Astrocyte of the spinal cord (primary cell): ENCODE data around the gene GABRG3.
"Not testable (repeated sequence)": the region's sequence is repeated elsewhere in the genome, so short reads cannot be mapped to it uniquely, and the experiment has no call there.

Experiments
- DNase-seq: peaks from one replicate; pipeline ENCODE4 v3.0.0; 2011; ENCODE audit warnings: low read depth, low spot score
- H3K4me3 ChIP-seq: 2 replicates; pipeline ENCODE4 v1.5.1; 2011; ENCODE audit warnings: low read depth, mild to moderate bottlenecking, low read length, moderate library complexity
- in situ Hi-C: cut with HindIII; loops from 2 replicates; pipeline ENCODE4 v1.10.0; 2017; ENCODE audit warnings: low sequenced_read_pairs
- TF ChIP-seq, protein P1 (sequence below): IDR thresholded peaks from 2 replicates; pipeline ENCODE4 v1.5.1; 2012; ENCODE audit warnings: low read depth, mild to moderate bottlenecking, low read length, inconsistent platforms

GABRG3 gene

DNA sequence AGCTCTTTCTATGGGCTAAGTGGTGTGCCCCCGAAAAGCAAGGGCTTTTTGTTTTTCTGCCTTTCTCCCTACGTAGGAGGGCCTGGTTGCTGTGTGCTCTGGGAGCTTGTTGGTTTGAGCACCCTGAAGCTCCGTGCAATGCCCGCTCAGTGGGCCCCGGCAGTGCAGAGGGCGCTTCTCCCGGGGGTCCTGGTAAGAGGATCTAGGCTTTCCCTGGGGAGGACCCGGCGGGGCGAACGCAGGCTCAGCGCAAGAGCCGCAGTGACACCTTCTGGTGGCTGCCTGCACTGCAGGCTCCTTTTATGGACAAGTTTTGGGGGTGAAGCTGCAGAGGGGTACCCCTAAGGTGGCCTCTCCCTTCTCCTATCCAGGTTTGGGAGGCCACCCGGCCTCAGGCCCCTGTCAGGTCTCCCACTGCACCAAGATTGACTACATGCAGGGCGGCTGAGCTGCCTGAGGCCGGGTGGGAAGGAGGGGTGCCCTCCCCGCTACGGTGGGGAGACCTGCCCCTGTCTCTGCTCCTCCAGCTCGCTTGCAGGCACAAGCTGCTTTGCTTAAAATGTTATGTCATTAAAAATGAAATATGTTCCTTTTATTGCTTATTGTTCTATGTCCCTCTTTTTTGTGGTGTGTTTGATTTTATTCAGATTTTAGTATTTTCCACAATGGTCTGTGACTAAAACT is 387.9 kb downstream of the GABRG3 start:
- peak; percentile 23 for DNase-seq
- H3K4me3 ChIP-seq = no peak overlapping the region
- TF ChIP-seq, protein P1, sequence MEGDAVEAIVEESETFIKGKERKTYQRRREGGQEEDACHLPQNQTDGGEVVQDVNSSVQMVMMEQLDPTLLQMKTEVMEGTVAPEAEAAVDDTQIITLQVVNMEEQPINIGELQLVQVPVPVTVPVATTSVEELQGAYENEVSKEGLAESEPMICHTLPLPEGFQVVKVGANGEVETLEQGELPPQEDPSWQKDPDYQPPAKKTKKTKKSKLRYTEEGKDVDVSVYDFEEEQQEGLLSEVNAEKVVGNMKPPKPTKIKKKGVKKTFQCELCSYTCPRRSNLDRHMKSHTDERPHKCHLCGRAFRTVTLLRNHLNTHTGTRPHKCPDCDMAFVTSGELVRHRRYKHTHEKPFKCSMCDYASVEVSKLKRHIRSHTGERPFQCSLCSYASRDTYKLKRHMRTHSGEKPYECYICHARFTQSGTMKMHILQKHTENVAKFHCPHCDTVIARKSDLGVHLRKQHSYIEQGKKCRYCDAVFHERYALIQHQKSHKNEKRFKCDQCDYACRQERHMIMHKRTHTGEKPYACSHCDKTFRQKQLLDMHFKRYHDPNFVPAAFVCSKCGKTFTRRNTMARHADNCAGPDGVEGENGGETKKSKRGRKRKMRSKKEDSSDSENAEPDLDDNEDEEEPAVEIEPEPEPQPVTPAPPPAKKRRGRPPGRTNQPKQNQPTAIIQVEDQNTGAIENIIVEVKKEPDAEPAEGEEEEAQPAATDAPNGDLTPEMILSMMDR = peak; percentile 92
- in situ Hi-C loops = no loop called here

DNA sequence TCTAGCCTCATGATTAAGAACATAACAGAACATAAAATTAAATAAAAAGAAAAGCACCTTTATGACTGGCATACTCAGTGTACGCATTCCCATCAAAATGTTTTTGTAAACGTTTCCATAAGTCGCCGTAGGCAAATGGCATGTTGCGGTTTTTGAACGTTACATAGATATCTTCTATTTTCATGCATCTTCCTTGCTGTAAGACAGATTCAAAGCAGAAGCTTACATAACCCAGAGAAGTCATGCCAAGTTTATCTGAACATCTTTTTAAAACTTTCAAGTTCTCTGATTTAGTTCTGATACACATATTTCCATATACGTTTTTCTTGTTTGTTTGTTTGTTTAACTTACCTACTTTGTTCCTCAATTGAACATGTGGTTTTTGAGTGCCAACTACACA is 388.6 kb downstream of the GABRG3 start:
- in situ Hi-C loops = no loop called here
- TF ChIP-seq, protein P1 = no peak
- DNase-seq = no peak
- H3K4me3 ChIP-seq = no peak overlapping the region

DNA sequence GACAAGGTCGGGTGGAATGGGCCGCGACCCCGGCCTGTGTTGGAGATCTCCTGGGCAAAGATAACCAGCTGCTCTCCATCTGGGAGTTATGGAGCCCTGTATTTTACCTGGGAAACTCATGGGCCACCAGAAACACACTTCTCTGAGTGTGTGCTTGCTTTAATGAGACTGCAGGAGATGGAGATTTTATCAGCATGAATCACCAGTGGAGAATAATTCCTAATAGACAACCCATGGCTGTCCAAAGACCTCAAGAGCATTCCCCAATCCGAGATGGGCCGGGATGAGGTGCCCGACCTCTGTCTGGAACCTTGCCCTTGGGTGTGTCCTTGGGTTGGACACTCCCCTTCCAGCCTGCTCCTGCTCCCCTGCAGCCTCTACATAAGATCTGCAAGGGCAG is 389.3 kb downstream of the GABRG3 start:
- no peak overlapping the region for H3K4me3 ChIP-seq
- in situ Hi-C loops = no loop called here
- DNase-seq = no peak
- TF ChIP-seq, protein P1 = no peak

DNA sequence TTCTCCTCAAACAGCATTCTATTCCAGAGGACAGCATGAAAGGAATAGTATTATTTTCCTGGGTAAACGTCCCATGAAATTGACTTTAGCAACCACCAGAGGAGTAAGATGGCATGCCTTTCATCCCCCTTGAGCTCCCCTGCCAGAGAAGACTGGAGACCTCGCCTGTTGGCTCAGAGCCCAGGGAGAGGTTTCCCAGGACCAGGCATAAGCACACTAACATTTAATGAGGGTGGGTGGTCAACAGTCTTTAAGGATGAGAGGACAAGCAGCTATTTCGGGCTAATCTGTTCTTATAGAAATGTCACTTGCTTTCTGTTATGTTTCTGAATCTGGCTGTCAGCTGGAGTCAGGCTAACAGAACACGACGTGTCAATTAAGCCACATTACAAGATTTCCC is 390.5 kb downstream of the GABRG3 start:
- DNase-seq = no peak
- no peak overlapping the region for H3K4me3 ChIP-seq
- TF ChIP-seq, protein P1 = no peak
- in situ Hi-C loops = no loop called here

DNA sequence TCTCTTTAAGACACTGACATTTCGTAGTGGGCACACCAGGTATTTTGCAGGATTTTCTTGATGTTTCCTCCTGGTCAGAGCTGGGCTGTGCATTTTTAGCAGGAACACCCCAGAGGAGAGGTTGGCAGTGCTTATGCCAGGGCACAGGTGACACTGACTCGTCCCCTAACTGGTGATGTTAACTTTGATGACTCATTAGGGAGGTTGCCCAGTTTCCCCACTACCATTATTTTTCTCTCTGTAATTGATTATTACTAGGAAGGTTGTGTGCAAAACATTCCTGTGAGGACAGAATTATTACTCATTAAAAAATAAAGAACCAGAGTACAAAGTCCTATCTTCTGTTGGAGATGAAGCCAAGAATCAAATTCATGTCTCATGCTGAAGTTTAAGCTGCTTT is 394.5 kb downstream of the GABRG3 start:
- H3K4me3 ChIP-seq = no peak overlapping the region
- no peak for DNase-seq
- TF ChIP-seq, protein P1 = no peak
- in situ Hi-C loops = no loop called here

DNA sequence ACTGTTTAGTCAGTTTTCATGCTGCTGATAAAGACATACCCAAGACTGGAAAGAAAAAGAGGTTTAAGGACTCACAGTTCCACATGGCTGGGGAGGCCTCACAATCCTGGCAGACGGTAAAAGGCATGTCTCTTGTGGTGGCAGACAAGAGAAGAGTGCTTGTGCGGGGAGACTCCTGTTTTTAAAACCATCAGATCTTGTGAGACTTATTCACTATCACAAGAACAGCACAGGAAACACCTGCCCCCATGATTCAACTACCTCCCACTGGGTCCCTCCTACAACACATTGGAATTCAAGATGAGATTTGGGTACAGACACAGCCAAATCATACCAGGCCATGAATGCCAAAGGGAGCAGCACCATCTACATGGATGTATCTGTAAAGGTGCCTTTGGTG is 406.4 kb downstream of the GABRG3 start:
- DNase-seq, in situ Hi-C loops, H3K4me3 ChIP-seq: not testable (repeated sequence)

DNA sequence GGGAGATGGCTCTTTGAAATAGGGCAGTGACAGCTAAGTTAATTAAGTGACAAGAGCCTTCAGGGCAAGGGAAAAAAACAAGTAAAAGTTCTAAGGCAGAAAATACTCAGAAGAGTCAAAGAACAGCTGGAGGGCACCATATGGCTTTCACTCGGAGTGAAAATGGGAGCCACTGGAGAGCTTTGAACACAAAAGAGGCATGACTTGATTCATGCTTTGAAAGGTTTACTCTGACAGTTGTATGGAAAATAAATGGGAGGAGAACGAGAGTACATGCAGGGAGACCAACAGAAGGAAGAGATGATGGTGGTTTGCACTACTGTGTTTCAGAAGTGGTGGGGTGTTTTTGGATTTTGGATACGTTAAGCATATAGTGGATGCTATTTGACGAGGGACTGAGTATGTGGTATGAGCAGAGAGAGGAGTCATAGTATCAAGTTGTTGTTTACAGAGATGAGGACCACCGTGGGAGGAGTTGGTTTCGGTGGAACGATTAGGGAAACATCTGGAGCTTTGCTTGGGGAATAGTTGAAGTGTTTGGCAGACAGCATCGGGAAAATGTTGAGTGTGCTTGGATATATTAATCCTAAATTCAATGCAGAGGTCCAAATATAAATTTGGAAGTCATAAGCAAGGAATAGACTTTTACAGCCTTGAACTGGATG is 411.5 kb downstream of the GABRG3 start:
- in situ Hi-C loops = no loop called here
- DNase-seq = no peak

More for the DNA sequence above, 411.5 kb downstream of the GABRG3 start:
- TF ChIP-seq, protein P1 = no peak
- no peak overlapping the region for H3K4me3 ChIP-seq
